CD1c-positive myeloid dendritic cell (primary cell): ENCODE data around the gene RPH3AL.
"Not testable (repeated sequence)": the region's sequence is repeated elsewhere in the genome, so short reads cannot be mapped to it uniquely, and the experiment has no call there.

Source experiments
- DNase-seq: peaks from one replicate; pipeline ENCODE4 v3.0.0-alpha.2; 2016; ENCODE audit errors: extremely low spot score

Gene RPH3AL

GRCh38 chr17:202501-202951 is 150.1 kb downstream of the RPH3AL start:
- DNase-seq = no peak

GRCh38 chr17:201736-202135 is 150.9 kb downstream of the RPH3AL start:
- DNase-seq = not testable (repeated sequence)

GRCh38 chr17:201257-201656 is 151.3 kb downstream of the RPH3AL start:
- DNase-seq = not testable (repeated sequence)

- DNase-seq = no peak
These were observed 152.0 kb downstream of the RPH3AL start for GRCh38 chr17:200586-200985.

GRCh38 chr17:199806-200545 is 152.6 kb downstream of the RPH3AL start:
- DNase-seq = no peak

GRCh38 chr17:199191-199604 is 153.4 kb downstream of the RPH3AL start:
- DNase-seq = no peak

GRCh38 chr17:198225-198624 is 154.4 kb downstream of the RPH3AL start:
- not testable (repeated sequence) for DNase-seq

GRCh38 chr17:197352-197751 is 155.3 kb downstream of the RPH3AL start:
- no peak for DNase-seq

GRCh38 chr17:194828-195602 is 157.6 kb downstream of the RPH3AL start:
- DNase-seq = no peak

- DNase-seq = no peak
These were observed 158.5 kb downstream of the RPH3AL start for GRCh38 chr17:193841-194806.

- DNase-seq = no peak
These were observed 159.2 kb downstream of the RPH3AL start for GRCh38 chr17:193426-193810.

GRCh38 chr17:192666-193425 is 159.8 kb downstream of the RPH3AL start:
- no peak for DNase-seq

GRCh38 chr17:189444-189843 is 163.2 kb downstream of the RPH3AL start:
- DNase-seq = no peak

- DNase-seq = no peak
These were observed 165.5 kb downstream of the RPH3AL start for GRCh38 chr17:187130-187529.

GRCh38 chr17:185445-186138 is 167.0 kb downstream of the RPH3AL start:
- DNase-seq = peak; percentile 34

GRCh38 chr17:183021-183420 is 169.6 kb downstream of the RPH3AL start:
- no peak for DNase-seq

GRCh38 chr17:182050-182751 is 170.4 kb downstream of the RPH3AL start:
- no peak for DNase-seq

- DNase-seq = peak; percentile 50
These were observed 171.2 kb downstream of the RPH3AL start, which contains the start of gene DOC2B for GRCh38 chr17:181245-182049. TSS of gene DOC2B (minus strand) at chr17:181650. CDS start at chr17:181479, 171 bp downstream.
